ENCODE data around the gene TFPI.

DNA sequence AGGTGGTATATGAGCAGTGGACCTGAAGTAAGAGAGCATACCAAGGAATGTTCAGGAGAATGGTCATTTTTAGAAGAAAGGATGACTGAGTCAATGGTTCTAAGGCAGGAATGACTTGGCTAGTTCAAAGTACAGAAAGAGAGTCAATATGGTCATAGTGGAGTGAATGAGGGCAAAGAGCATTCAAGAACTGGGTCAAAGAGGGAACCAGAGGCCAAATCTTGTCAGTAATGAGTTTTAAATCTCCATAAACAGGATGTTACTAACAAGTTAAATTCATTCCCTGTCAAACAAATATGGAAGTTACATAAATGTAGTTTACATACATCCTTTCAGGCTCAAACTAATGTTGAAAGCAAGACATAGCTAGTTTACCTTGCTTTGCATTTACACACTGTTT, 122.3 kb downstream of the TFPI start:
- no peak for TF ChIP-seq AFF4 (CRISPR knock-in tag; IDR thresholded peaks at IDR 0.05; ENCODE audit: borderline replicate concordance)
- TF ChIP-seq ZNF423 (CRISPR knock-in tag; IDR thresholded peaks at IDR 0.05), result no peak
- TF ChIP-seq, protein P1, sequence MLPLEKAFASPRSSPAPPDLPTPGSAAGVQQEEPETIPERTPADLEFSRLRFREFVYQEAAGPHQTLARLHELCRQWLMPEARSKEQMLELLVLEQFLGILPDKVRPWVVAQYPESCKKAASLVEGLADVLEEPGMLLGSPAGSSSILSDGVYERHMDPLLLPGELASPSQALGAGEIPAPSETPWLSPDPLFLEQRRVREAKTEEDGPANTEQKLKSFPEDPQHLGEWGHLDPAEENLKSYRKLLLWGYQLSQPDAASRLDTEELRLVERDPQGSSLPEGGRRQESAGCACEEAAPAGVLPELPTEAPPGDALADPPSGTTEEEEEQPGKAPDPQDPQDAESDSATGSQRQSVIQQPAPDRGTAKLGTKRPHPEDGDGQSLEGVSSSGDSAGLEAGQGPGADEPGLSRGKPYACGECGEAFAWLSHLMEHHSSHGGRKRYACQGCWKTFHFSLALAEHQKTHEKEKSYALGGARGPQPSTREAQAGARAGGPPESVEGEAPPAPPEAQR (CRISPR knock-in tag; IDR thresholded peaks at IDR 0.05), result no peak
